GM18520 (cell line): ENCODE measurements around the gene SLC13A5.
"Not testable (repeated sequence)": the region's sequence is repeated elsewhere in the genome, so short reads cannot be mapped to it uniquely, and the experiment has no call there.

Experiments used
- ATAC-seq: cut with Tn5 transposase; IDR thresholded peaks from one replicate; pipeline ENCODE4 v1.9.1; 2021; ENCODE audit not compliant: unreplicated experiment

SLC13A5 gene

GRCh38 chr17:6711081-6711674, 2.0 kb downstream of the SLC13A5 start:
- no peak for ATAC-seq

GRCh38 chr17:6710317-6710716, 2.9 kb downstream of the SLC13A5 start:
- ATAC-seq: no peak

- no peak for ATAC-seq
Observed at GRCh38 chr17:6708357-6708961, 4.7 kb downstream of the SLC13A5 start.

- no peak for ATAC-seq
Observed at GRCh38 chr17:6706996-6707395, 6.2 kb downstream of the SLC13A5 start.

- ATAC-seq: no peak
Observed at GRCh38 chr17:6706499-6706898, 6.7 kb downstream of the SLC13A5 start.

DNA sequence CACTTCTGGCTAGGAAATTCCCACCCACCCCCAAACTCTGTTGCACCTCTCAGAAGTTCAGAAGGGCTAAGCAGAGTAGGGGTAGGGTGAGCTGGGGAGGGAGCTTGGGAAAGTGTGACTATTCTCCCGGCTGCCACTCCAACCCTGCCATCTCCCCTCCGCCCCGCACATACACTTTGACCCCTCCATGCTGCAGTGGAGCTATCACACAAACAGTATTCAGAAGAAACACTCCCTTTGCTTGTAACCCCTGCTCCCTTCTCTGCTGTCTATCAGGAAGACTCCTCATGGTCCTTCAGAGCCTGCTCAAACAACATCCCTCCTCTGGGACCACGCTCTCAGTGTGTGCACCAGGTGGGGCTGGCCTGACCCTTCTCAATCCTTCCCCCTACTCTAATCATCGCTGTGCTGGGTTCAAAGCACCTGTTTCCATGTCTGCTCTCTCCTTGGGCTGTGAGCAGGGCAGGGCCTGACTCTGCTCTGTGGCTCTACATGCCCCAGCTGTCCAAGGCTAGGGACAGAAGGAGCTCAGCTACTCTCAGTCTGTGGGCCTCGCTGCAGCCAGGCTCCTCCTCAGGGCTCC, 8.6 kb downstream of the SLC13A5 start:
- no peak for ATAC-seq

DNA sequence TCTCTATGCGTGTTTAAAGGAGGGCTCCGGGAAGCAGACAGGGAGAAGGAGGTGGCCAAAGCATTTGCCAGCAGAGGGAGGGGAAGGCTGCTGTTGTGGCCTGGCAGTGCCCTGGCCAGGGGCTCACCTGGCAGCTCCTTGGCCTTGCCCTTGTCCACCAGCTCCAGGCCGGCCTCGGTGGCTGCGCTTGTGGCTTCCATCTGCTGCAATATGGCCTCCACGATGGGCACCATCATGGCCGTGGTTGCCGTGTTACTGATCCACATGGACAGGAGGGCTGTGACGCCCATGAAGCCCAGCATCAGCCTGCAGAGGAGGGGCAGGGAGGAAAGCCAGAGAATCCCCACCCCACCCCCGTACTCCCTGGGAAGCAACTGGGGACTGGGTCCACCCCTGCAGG, 9.4 kb downstream of the SLC13A5 start:
- no peak for ATAC-seq

- ATAC-seq: no peak
Observed at GRCh38 chr17:6702567-6703215, 10.5 kb downstream of the SLC13A5 start.

DNA sequence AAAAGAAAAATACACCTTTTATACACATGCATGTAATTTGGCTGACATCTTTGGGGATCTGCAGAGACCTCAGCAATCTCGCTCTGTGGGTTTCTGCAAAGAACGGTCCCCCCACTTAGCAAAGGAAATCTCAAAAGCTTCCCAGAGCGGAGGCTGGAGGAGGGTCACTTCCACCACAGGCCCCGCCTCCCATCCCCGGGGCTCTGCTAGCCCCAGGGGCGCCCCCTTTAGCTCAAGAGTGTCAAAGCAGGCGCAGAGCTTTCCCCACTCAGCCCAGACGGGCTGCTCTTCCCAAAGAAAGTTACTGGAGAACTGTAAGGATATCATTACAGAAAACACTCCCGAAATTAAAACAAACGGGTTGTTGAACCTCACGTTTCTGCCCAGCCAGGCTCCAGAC, 11.4 kb downstream of the SLC13A5 start:
- ATAC-seq: no peak

DNA sequence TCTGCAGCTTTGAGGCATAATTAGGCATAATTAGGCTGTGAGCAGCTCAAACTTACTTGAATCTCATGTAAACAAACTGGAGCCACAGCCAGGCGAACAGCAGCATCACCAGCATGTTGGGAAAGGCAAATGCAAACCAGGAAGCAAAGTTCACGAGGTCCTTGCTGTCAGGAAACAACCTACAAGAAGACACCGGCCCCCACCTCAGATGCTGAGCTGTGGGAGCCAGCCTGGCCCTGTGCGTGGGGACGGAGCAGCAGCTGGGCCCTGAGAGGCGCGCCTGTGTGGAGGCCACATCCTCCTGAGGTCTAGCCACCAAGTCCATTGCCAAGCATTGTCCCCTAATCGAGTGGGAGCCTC, 12.2 kb downstream of the SLC13A5 start:
- ATAC-seq: no peak

DNA sequence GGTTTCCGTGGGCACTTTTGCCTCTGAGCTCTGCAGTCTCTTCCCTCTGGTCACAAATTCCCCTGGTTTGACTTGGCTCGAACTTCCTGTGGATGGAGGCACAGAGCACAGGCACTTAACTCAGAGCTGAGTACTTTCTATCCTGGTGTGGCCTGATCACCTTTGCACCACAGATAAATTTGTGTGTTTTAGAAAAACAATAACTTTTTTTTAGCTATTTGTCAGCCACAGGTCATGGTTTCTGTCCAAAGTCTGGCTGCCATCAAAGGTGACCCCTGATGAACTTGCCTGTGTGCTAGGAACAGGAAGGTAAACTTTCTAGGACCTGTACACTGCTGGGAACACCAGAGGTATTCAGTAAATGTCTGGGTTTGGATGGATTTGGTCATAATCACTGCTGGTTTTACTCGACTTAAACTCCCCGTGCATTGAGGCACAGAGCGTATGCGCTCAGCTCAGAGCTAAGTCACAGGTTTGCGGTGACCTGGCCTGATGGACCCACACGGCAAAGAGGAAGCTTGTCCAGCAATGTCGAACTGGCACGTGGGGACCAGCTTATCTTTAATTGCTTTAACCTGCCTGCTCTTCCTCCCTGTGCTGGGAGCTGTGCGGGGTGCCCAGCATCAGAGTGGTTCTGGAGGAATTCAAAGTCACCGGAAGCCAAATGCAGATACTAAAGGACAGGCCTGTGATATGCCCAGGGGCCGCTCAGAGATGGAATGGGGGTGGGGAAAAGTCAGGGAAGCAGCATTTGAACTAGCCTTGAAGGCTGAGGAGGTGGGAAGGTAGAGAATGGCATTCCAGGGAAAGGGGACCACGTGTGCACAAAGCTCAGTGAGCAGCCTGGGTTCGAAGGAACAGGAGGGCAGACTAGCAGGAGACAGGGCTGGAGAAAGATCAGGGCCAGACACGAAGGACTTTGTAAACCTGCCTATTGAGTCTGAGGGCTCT, 12.9 kb downstream of the SLC13A5 start:
- ATAC-seq: no peak

DNA sequence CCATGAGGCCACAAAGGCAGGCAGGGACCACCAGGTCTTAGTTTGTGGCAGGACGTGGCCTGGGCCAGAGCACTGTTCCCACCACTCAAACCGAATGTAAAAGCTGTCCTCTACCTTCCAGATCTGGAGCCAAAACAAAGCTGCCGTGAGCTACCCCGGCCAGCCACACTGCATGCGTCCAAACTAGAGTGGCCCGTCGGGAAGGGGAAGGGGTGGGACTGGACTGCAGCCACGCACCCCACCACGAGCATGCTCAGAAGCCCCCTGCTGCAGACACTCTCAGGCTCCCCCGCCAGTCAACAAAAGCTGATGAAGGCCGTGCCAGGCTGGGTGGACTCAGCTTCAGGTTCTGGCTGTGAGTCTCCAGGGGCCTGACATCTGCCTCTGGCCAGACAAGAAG, 15.2 kb downstream of the SLC13A5 start:
- ATAC-seq: no peak

GRCh38 chr17:6696906-6697305, 16.3 kb downstream of the SLC13A5 start:
- ATAC-seq: no peak

DNA sequence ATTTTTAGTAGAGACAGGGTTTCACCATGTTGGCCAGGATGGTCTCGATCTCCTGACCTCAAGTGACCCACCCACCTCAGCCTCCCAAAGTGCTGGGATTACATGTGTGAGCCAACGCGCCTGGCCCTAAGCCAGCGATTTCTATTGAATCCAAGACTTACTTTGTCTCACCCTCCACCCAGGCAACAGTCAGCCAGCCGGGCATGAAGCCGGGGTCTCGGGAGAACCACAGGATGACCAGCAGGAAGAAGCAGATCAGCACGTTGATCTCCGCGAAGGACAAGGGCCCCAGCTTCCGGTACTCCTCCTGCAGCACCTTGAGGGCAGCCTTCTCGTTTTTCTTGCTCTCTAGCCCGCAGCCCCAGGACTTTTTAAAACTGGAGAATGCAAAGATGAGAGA, 17.6 kb downstream of the SLC13A5 start:
- no peak for ATAC-seq

DNA sequence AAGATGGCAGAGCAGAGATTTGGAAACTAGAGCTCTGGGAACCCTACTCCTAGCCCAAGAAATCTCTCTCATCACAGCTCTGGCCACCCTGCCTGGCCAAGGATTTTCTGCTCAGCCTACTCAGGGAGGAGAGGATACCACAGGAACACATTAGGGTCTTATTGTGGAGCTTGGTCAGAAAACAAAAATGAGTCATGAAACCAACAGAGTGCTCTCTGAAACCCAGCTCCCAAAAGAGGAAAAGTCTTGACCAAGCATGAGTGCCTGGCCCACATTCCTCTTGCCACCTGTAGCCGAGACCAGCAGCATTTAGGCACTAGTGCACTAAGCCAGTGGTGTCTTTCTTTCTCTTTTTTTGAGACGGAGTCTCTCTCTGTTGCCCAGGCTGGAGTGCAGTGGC, 18.1 kb downstream of the SLC13A5 start:
- ATAC-seq: no peak

- not testable (repeated sequence) for ATAC-seq
Observed at GRCh38 chr17:6691958-6692357, 21.2 kb downstream of the SLC13A5 start.

GRCh38 chr17:6691546-6691945, 21.6 kb downstream of the SLC13A5 start:
- ATAC-seq: no peak

DNA sequence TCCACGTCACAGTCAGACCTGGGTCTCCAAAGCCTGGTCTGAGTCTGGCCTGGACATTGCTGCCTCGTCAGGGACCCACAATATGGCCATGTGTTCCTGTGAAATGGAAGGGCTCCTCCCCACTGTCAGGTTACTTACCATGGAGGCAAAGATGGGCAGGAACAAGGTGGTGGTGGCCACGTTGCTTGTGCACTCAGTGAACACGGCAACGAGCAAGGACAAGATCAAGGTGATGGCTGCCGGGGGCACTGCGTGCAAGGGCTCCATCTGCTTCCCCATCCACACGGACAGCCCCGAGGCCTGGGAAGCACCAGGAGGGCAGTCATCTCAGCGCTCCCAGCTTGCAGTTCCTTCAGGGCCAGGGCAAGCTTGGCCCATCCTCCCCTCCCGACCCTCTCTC, 22.5 kb downstream of the SLC13A5 start:
- no peak for ATAC-seq

DNA sequence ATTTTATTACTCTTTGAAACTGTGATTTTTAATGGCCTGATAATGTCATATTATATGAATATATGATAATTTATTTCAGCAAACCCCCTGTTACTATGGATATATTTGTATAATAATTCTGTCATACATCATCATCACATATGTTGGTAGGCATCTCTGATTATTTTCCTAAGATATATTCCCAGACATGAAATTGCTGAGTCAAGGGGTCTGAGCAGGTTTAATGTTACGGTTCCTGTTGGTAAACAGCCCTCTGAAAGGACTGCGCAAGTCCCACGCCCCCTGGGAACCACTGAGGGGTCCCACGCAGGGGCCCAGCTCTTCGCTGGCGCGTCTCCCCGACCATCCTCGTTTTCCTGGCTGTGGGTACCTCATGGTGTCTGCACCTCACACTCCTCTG, 24.2 kb downstream of the SLC13A5 start:
- ATAC-seq: no peak

- no peak for ATAC-seq
Observed at GRCh38 chr17:6686026-6686425, 27.1 kb downstream of the SLC13A5 start.
